GM19240 (cell line): ENCODE results near the gene SPAG16.

Experiments used
- DNase-seq: peaks from one replicate; pipeline ENCODE4 v3.0.0; 2011; ENCODE audit warnings: low spot score; ENCODE audit not compliant: insufficient read length

Gene SPAG16

DNA sequence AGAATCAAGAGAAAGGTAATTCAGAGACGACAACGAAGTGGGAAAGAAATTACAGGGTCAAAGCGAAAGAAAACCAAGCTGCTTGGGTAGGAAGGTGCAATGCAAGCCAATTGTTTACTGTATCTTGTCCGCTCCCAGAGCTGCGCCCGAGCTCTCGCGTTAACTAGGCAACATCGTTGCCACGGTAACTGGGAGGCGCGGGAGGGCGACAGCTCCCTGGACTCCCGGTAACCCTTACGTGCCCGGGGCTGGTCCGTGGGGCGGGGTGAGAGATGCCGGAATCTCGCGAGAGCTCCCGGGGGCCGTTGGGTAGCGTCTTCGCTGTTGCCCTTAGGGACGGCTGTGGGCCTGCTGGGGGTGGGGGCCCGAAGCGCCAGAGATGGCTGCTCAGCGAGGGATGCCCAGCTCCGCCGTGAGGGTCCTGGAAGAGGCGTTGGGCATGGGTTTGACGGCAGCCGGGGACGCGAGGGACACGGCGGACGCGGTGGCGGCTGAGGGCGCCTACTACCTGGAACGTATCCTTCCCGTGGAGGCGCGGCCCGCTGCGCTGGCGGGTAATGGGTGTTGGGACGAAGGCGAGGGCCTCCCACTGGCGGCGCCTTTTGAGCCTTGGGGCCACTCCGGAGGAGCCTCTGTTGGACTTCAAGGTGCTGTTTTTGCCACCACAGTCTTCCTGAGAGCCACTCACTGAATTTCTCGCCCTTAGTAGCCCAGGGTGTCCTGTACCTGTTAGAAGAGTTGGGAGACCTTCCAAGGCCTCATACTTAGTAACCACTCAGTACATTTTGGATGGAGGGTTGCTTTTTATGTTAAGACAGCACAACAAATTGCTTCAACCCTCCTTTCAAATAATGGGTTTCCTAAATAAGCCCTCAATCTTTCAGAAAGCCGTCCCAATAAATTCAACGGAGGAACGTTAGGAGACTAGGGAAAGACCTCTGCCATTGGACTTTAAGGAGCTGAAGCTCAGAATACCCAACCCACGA, at the start of gene SPAG16:
Gene SPAG16 (plus strand): TSS at position 360 of the 986 bp plus-strand sequence.
- DNase-seq = peak; percentile 84

GRCh38 chr2:213234641-213235040, 49.6 kb upstream of the SPAG16 start:
- DNase-seq = no peak

- DNase-seq = no peak
Measured at GRCh38 chr2:213235741-213236140, 48.5 kb upstream of the SPAG16 start.

GRCh38 chr2:213237251-213237650, 47.0 kb upstream of the SPAG16 start:
- DNase-seq = no peak

GRCh38 chr2:213237787-213238186, 46.5 kb upstream of the SPAG16 start:
- DNase-seq = no peak

DNA sequence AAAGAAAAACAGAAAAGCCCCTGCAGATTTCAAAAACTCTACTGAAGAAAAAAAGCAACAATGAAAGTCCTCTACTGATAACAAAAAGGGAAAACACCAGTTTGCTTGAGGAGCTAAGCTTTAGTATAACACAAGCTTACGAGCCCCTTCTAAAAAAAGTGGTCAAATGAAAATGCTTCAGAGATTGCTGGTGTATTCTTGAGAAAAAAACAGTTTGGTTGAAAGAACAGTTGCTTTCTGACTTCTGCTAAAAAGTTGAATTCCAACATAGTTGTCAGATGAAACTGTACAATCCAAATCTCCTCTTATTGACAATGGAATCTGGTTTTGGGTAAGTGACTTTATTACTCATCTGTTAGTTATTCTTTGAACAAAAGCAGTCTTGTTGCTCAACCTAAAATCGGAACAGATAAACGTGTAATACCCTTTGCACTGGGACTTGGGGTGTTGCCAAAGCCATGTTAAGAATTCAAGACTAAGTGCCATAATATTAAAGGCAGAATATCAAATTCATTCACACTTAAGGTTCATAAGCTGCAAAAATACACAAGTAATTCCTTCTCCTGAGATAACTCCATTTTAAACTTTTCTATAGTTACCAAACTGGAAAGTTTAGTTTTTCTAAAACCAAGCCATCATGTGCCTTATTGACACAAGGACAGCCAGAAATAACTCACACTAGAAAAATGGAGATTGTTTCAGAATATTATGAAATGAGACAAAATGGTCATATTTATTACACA, 45.3 kb upstream of the SPAG16 start:
- DNase-seq = no peak

GRCh38 chr2:213241817-213242216, 42.4 kb upstream of the SPAG16 start:
- no peak for DNase-seq

DNA sequence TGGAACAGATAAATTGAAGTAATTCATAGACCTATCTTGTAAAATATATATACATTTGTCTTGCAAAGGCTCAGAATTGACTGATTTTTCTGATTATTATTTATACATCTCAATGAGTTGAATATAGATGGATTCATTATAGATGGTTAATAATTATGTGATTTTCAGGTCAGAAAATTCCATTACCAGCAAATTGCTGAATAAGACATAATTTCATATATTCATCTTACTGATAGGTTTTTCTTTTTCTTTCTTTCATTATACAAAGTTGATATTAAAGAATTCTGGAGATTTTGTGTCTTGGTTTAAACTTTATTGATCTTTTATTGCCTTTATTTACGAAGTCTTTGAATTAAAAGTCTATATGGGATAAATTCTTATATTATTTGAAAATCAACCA, 41.6 kb upstream of the SPAG16 start:
- no peak for DNase-seq

DNA sequence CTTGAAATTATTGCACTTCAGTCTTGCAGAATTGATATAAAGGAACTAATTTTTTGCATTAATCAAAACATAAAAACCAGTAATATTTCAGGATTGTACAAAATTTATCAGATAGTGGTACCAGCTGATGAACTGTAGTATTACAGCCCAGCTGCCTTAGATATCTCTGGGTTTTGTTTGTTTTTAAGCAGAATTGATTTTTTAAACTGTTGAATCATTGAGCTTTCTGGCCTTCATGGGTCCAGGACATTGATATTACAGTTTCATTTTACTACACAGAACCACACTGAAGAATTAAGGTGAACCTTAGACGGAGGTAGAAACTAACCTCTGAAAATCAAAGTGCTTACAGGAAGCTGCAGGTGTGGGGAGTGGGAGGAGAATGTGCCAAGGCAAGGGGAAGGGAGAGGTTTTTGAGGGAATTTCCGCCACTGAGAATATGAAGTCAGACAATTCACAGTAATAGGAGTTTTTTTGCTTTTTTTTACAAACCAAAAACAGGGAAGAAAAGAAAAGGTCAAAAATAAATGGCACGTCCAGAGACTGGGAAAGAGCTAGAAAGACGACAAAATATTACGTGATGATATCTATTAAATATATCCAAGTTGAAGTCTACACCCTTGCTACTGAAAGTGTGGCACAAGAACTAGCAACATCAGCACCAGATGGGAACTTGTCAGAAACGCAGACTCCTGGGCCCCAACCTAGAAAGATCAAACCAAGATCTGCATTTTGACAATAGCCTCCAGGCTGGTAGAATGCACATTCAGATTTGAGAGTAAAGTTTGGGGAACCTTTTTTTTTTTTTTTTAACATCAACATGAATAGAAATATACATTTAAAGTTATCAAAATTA, 40.8 kb upstream of the SPAG16 start:
- DNase-seq = no peak

GRCh38 chr2:213246497-213247281, 37.6 kb upstream of the SPAG16 start:
- DNase-seq = no peak

DNA sequence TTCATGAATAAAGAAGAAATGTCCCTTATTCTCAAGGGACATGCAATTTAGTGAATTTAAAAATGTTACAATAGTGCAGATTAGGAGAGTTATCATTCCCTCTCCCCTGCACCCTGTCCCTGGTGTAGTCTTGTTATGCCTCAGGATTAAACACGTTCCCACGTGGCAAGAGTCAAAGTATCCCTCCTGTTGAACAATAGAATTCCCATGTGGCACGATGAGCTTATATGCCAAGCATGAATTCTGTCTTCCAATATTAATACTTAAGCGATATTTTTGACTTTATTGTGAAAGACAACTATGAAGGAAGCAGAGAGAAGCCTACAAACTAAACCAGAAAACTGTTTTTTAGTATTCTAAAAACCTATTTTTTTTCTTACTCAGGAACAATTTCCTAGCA, 36.7 kb upstream of the SPAG16 start:
- DNase-seq = no peak

- no peak for DNase-seq
Measured at GRCh38 chr2:213248637-213249036, 35.6 kb upstream of the SPAG16 start.

DNA sequence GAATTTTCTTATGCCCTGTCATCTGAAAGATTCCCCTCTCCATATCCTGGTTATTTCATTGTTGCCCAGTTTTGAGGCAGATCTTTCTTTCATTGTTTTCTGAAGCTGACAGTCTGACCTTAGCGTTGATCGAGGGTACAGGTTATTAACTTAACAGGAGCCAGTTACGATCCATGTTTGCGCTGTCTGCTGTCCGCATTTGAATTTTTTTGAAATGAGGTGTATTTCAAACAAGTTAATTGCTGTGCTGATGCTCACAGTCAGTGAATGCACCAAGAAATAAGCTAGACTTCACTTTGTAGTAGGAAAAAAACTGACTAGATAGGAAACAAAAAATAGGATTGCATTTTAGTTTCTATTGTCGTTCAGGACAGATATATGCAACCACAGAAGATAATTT, 34.8 kb upstream of the SPAG16 start:
- DNase-seq = no peak

GRCh38 chr2:213251618-213252017, 32.6 kb upstream of the SPAG16 start:
- DNase-seq = no peak

GRCh38 chr2:213252206-213252605, 32.1 kb upstream of the SPAG16 start:
- no peak for DNase-seq

GRCh38 chr2:213253162-213253561, 31.1 kb upstream of the SPAG16 start:
- no peak for DNase-seq

GRCh38 chr2:213259266-213259665, 25.0 kb upstream of the SPAG16 start:
- no peak for DNase-seq

GRCh38 chr2:213261237-213261636, 23.0 kb upstream of the SPAG16 start:
- no peak for DNase-seq

DNA sequence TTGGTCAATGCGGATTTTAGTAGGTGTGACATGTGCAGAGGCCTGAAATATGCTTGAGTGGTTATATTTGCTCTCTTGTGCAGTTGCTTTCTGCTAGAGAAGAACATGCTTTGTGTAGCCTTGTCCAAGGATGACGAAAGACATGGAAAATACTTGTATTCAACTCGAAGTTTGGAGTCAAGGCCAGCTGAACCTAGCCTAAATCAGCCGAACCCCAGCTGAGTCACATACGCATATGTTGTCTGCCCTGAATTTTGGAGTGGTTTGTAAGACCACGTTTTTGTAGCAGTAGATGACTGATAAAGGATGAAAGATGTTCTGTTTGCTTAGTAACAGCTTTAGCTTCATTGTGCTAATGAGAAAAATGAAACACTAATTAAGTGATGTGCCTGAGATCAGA, 22.5 kb upstream of the SPAG16 start:
- DNase-seq = no peak

DNA sequence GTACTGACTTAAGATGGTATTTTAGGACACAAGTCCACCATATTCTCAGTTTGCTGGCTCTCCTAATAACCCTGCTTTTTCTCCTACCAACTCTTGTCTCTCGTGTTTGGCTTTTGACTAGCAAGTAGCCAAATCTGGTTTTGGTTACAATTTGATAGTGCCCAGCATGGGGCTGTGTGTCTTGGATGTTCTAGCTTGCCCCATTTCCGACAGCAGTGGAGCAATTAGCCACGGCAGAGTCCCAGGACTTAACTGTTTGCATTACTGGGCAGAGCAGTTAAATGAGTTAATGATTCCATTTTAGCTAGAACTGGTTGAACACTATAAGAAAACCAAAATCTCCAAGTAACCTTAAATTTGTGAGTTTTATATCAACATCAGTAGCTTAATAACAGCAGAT, 18.6 kb upstream of the SPAG16 start:
- DNase-seq = no peak

DNA sequence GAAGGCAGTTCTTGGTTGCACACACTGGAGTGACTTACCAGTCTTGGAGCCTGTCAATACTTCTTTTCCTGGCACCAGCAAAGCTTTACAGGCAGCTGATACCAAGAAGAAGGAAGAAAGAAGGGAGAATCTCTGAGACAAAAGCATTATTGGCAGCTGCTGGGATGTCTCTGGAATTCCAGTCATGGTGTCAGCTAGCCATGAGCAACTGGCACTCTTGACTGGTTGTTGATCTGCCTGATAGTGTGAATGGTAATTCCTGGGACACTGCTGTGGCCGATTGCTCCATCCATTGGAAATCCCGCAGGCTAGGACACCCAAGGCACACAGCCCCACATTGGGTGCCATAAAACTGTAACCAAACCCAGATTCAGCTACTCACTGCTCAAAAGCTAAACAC, 17.8 kb upstream of the SPAG16 start:
- no peak for DNase-seq
